SK-N-SH (cell line): ENCODE data around the gene HAUS1. TPM values are rescaled to one million over a fixed set of nuclear protein-coding genes. Genes with fewer than 3 reads are reported as not detected.

Experiments used
- CTCF ChIA-PET: fragments of 300-600, 350-600 bp; formaldehyde crosslinking; extraction: SDS; loops from one replicate; lab custom pipeline; 2021; lab: Yijun Ruan, JAX
- POLR2A ChIA-PET: fragments of 350-600 bp; sonication (Branson Sonifier 250); formaldehyde crosslinking; extraction: SDS; loops from one replicate; lab custom pipeline; 2020; ENCODE audit warnings: antibody characterized with exemption, inconsistent platforms; lab: Yijun Ruan, JAX
- DNase-seq: peaks from one replicate; pipeline ENCODE4 v3.0.0; 2012
- H2AFZ ChIP-seq: fragments of 200-600 bp; sonication (generic); 2 replicates; pipeline ENCODE4 v1.8.1; 2016; ENCODE audit warnings: antibody characterized with exemption, mild to moderate bottlenecking, low read depth
- H3F3A ChIP-seq: fragments of 200-600 bp; sonication (generic); replicated peaks from 2 replicates; pipeline ENCODE3; 2016; ENCODE audit warnings: antibody characterized with exemption, mild to moderate bottlenecking; ENCODE audit not compliant: insufficient read depth
- H3K27ac ChIP-seq, 2 experiments: fragments of 200-500 bp in 1 of 2; fragments of 200-600 bp in 1 of 2; sonication (Bioruptor generic) in 1 of 2; sonication (generic), shearing (Covaris generic) in 1 of 2; 2 replicates each; pipeline versions ENCODE4 v1.5.1 to v1.6.1; 2014 to 2016; ENCODE audit warnings: low read depth in 2 of 2, inconsistent platforms in 1 of 2, low read length in 1 of 2, mild to moderate bottlenecking in 1 of 2, mixed read lengths in 1 of 2
- H3K27me3 ChIP-seq: fragments of 200-600 bp; sonication (generic), shearing (Covaris generic); 2 replicates; pipeline ENCODE4 v1.6.1; 2016; ENCODE audit warnings: mixed run types; ENCODE audit not compliant: insufficient read depth
- H3K36me3 ChIP-seq, 2 experiments: fragments of 200-500 bp in 1 of 2; fragments of 200-600 bp in 1 of 2; sonication (Bioruptor generic) in 1 of 2; sonication (generic) in 1 of 2; replicated peaks in 1 of 2; 2 replicates each; pipeline versions ENCODE3 to v1.5.1; 2014 to 2016; ENCODE audit warnings: low read length in 1 of 2, mild to moderate bottlenecking in 1 of 2; ENCODE audit not compliant: insufficient read depth in 2 of 2, control insufficient read depth in 1 of 2
- H3K4me1 ChIP-seq, 2 experiments: fragments of 200-500 bp in 1 of 2; fragments of 200-600 bp in 1 of 2; sonication (Bioruptor generic) in 1 of 2; sonication (generic), shearing (Covaris generic) in 1 of 2; 2 replicates each; pipeline versions ENCODE4 v1.5.1 to v1.6.1; 2014 to 2016; ENCODE audit warnings: low read depth in 1 of 2, low read length in 1 of 2, mixed run types in 1 of 2; ENCODE audit not compliant: insufficient read depth in 2 of 2, control insufficient read depth in 1 of 2
- H3K4me2 ChIP-seq: fragments of 200-600 bp; sonication (generic), shearing (Covaris generic); 2 replicates; pipeline ENCODE4 v1.6.1; 2017; ENCODE audit warnings: mixed run types
- H3K4me3 ChIP-seq, 2 experiments: fragments of 200-500 bp in 1 of 2; fragments of 200-600 bp in 1 of 2; sonication (Bioruptor generic) in 1 of 2; sonication (generic), shearing (Covaris generic) in 1 of 2; 2 replicates each; pipeline versions ENCODE4 v1.5.1 to v1.8.1; 2014 to 2016; ENCODE audit warnings: low read depth in 2 of 2, inconsistent platforms in 1 of 2, low read length in 1 of 2, mild to moderate bottlenecking in 1 of 2, mixed read lengths in 1 of 2, moderate library complexity in 1 of 2
- H3K79me2 ChIP-seq: fragments of 200-600 bp; sonication (generic); 2 replicates; pipeline ENCODE4 v1.8.1; 2017; ENCODE audit warnings: mild to moderate bottlenecking; ENCODE audit not compliant: insufficient read depth
- H3K9ac ChIP-seq: fragments of 200-600 bp; sonication (generic); 2 replicates; pipeline ENCODE4 v1.6.1; 2017; ENCODE audit warnings: mixed run types
- H3K9me2 ChIP-seq: fragments of 200-600 bp; sonication (generic); 2 replicates; pipeline ENCODE4 v1.6.1; 2017; ENCODE audit warnings: mixed run types
- H3K9me3 ChIP-seq: fragments of 200-600 bp; sonication (generic); 2 replicates; pipeline ENCODE4 v1.6.1; 2017; ENCODE audit warnings: mixed run types, mild to moderate bottlenecking, moderate library complexity
- H4K20me1 ChIP-seq: fragments of 200-600 bp; sonication (generic); 2 replicates; pipeline ENCODE4 v1.6.1; 2017; ENCODE audit warnings: mild to moderate bottlenecking, mixed run types; ENCODE audit not compliant: insufficient read depth
- CHD2 ChIP-seq: fragments of 150-350 bp; IDR thresholded peaks from 2 replicates; pipeline ENCODE4 v1.6.1; 2018; ENCODE audit warnings: low read length; ENCODE audit not compliant: partially characterized antibody
- ELF1 ChIP-seq: IDR thresholded peaks from 2 replicates; pipeline ENCODE4 v1.4.0; 2012
- FOXJ3 ChIP-seq: sonication (generic); formaldehyde crosslinking; IDR thresholded peaks from 2 replicates; pipeline ENCODE4 v1.5.1; 2020; ENCODE audit warnings: mild to moderate bottlenecking, missing genetic modification reagents
- FOXM1 ChIP-seq: IDR thresholded peaks from 2 replicates; pipeline ENCODE4 v1.4.0; 2012; ENCODE audit warnings: low read depth, mild to moderate bottlenecking
- JUND ChIP-seq: IDR thresholded peaks from 2 replicates; pipeline ENCODE4 v1.4.0; 2012
- MXI1 ChIP-seq: IDR thresholded peaks from 2 replicates; pipeline ENCODE4 v1.6.1; 2012; ENCODE audit warnings: mild to moderate bottlenecking, low read depth, low read length, improper control_type of control experiment
- POLR2AphosphoS5 ChIP-seq: IDR thresholded peaks from 2 replicates; pipeline ENCODE4 v1.6.1; 2012; ENCODE audit warnings: low read depth, low read length
- RCOR1 ChIP-seq: fragments of 150-350 bp; IDR thresholded peaks from 2 replicates; pipeline ENCODE4 v1.6.1; 2017; ENCODE audit warnings: antibody characterized with exemption, low read length
- RFX5 ChIP-seq: IDR thresholded peaks from 2 replicates; pipeline ENCODE4 v1.6.1; 2012; ENCODE audit warnings: mild to moderate bottlenecking, improper control_type of control experiment, low read length
- RXRA ChIP-seq: IDR thresholded peaks from 2 replicates; pipeline ENCODE4 v1.4.0; 2012; ENCODE audit warnings: low read depth, mild to moderate bottlenecking, borderline replicate concordance
- SMC3 ChIP-seq: IDR thresholded peaks from 2 replicates; pipeline ENCODE4 v1.6.1; 2012; ENCODE audit warnings: low read depth, low read length, improper control_type of control experiment
- TAF1 ChIP-seq: IDR thresholded peaks from 2 replicates; pipeline ENCODE4 v1.6.1; 2012; ENCODE audit warnings: low read depth, mild to moderate bottlenecking, low read length, moderate library complexity, borderline replicate concordance
- TCF12 ChIP-seq: IDR thresholded peaks from 2 replicates; pipeline ENCODE4 v1.4.0; 2012
- WGBS: methylation state at CpG from one replicate; pipeline ENCODE4 v1.1.6; 2017; ENCODE audit warnings: low lambda C conversion rate; 5-methylcytosine and 5-hydroxymethylcytosine counted together
- polyA plus RNA-seq, 3 experiments: library from polyadenylated mRNA; depleted of rRNA; stranded (reverse); fragments of >200 nt; gene quantifications; 2 replicates each; pipeline ENCODE4 v1.2.3, GENCODE V29; 2012
- TF ChIP-seq, protein P1 (sequence below): IDR thresholded peaks from 2 replicates; pipeline ENCODE4 v1.6.1; 2012; ENCODE audit warnings: mild to moderate bottlenecking, low read depth, low read length, moderate library complexity
- TF ChIP-seq, protein P2 (sequence below): fragments of 200-600 bp; sonication (generic); IDR thresholded peaks from 2 replicates; pipeline ENCODE4 v1.6.1; 2017; ENCODE audit warnings: antibody characterized with exemption, mild to moderate bottlenecking, moderate library complexity
- TF ChIP-seq, protein P3 (sequence below): fragments of 150-350 bp; IDR thresholded peaks from 2 replicates; pipeline ENCODE4 v1.6.1; 2016; ENCODE audit warnings: mild to moderate bottlenecking, low read depth, low read length
- TF ChIP-seq, protein P4 (sequence below): IDR thresholded peaks from 2 replicates; pipeline ENCODE4 v1.4.0; 2012; ENCODE audit warnings: low read depth, borderline replicate concordance

The HAUS1 gene
- polyA plus RNA-seq, 1 of the 3 experiments (the other 2 are of a cell fraction) = 55.2 TPM

DNA sequence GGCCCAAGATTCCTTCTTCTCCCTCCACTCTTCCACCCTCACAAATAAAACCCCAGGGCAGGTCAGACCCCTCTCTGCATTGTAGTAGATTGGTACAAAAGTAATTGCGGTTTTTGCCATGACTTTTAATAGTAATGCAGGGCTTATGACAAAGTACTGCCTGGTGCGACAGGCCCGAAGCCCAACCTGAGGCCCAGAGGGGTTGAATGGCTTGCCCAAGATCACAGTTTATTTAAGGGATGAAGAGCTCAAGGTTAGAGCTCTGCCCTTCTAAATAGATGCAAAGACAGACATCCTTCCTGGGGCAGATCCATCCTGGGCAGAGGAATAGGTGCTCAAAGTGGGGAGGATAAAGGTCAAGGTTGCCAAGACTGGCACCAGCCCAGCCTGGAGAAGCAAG is 31.2 kb upstream of the HAUS1 start:
- no peak for DNase-seq
- POLR2A ChIA-PET = no interaction called here
- CTCF ChIA-PET = interaction anchor here (0.8 to 3.3 kb wide), 22 partner anchors 10 to 586 kb away, joined by 3 to 30 read pairs (median 7); partner anchors contain the start of gene ATP5F1A
- H3K27me3 ChIP-seq = no peaks in the 10 kb centered on the region
- peaks cover 3 to 11% of the 10 kb centered on the region in 2 experiments for H3K36me3 ChIP-seq
- no peaks in the 10 kb centered on the region for H4K20me1 ChIP-seq
- H3K9ac ChIP-seq = no peak overlapping the region
- H3K4me1 ChIP-seq = peaks cover 0 to 9% of the 10 kb centered on the region in 2 experiments; a peak in 1 of 4 replicates
- TF ChIP-seq MXI1 = no peak
- TF ChIP-seq, protein P1, sequence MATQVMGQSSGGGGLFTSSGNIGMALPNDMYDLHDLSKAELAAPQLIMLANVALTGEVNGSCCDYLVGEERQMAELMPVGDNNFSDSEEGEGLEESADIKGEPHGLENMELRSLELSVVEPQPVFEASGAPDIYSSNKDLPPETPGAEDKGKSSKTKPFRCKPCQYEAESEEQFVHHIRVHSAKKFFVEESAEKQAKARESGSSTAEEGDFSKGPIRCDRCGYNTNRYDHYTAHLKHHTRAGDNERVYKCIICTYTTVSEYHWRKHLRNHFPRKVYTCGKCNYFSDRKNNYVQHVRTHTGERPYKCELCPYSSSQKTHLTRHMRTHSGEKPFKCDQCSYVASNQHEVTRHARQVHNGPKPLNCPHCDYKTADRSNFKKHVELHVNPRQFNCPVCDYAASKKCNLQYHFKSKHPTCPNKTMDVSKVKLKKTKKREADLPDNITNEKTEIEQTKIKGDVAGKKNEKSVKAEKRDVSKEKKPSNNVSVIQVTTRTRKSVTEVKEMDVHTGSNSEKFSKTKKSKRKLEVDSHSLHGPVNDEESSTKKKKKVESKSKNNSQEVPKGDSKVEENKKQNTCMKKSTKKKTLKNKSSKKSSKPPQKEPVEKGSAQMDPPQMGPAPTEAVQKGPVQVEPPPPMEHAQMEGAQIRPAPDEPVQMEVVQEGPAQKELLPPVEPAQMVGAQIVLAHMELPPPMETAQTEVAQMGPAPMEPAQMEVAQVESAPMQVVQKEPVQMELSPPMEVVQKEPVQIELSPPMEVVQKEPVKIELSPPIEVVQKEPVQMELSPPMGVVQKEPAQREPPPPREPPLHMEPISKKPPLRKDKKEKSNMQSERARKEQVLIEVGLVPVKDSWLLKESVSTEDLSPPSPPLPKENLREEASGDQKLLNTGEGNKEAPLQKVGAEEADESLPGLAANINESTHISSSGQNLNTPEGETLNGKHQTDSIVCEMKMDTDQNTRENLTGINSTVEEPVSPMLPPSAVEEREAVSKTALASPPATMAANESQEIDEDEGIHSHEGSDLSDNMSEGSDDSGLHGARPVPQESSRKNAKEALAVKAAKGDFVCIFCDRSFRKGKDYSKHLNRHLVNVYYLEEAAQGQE = no peak
- no peak for TF ChIP-seq ELF1
- TF ChIP-seq, protein P2, sequence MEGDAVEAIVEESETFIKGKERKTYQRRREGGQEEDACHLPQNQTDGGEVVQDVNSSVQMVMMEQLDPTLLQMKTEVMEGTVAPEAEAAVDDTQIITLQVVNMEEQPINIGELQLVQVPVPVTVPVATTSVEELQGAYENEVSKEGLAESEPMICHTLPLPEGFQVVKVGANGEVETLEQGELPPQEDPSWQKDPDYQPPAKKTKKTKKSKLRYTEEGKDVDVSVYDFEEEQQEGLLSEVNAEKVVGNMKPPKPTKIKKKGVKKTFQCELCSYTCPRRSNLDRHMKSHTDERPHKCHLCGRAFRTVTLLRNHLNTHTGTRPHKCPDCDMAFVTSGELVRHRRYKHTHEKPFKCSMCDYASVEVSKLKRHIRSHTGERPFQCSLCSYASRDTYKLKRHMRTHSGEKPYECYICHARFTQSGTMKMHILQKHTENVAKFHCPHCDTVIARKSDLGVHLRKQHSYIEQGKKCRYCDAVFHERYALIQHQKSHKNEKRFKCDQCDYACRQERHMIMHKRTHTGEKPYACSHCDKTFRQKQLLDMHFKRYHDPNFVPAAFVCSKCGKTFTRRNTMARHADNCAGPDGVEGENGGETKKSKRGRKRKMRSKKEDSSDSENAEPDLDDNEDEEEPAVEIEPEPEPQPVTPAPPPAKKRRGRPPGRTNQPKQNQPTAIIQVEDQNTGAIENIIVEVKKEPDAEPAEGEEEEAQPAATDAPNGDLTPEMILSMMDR = no peak
- TF ChIP-seq POLR2AphosphoS5 = no peak
- TF ChIP-seq FOXJ3 (CRISPR knock-in tag) = no peak
- TF ChIP-seq JUND = no peak
- TF ChIP-seq, protein P3, sequence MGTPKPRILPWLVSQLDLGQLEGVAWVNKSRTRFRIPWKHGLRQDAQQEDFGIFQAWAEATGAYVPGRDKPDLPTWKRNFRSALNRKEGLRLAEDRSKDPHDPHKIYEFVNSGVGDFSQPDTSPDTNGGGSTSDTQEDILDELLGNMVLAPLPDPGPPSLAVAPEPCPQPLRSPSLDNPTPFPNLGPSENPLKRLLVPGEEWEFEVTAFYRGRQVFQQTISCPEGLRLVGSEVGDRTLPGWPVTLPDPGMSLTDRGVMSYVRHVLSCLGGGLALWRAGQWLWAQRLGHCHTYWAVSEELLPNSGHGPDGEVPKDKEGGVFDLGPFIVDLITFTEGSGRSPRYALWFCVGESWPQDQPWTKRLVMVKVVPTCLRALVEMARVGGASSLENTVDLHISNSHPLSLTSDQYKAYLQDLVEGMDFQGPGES = no peak
- TF ChIP-seq RXRA = no peak
- TF ChIP-seq TAF1 = no peak
- no peak for TF ChIP-seq CHD2
- TF ChIP-seq RCOR1 = no peak
- TF ChIP-seq FOXM1 = no peak
- TF ChIP-seq RFX5 = no peak
- TF ChIP-seq TCF12 = no peak
- TF ChIP-seq, protein P4, sequence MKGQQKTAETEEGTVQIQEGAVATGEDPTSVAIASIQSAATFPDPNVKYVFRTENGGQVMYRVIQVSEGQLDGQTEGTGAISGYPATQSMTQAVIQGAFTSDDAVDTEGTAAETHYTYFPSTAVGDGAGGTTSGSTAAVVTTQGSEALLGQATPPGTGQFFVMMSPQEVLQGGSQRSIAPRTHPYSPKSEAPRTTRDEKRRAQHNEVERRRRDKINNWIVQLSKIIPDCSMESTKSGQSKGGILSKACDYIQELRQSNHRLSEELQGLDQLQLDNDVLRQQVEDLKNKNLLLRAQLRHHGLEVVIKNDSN = no peak
- no peak for TF ChIP-seq SMC3
- H3K9me3 ChIP-seq = no peaks in the 10 kb centered on the region
- no peak overlapping the region for H3K4me2 ChIP-seq
- peaks cover 31% of the 10 kb centered on the region for H3F3A ChIP-seq
- no peak overlapping the region for H3K4me3 ChIP-seq
- H3K27ac ChIP-seq = no peak overlapping the region
- WGBS = 94% methylated on average over 3 of the region's 3 CpGs
- no peaks in the 10 kb centered on the region for H3K9me2 ChIP-seq
- peaks cover 12% of the 10 kb centered on the region; the same call in 1 of the 2 replicates for H3K79me2 ChIP-seq
- no peak overlapping the region for H2AFZ ChIP-seq
